ENCODE results near the gene LONRF3. TPM values are rescaled to one million over a fixed set of nuclear protein-coding genes. Genes with fewer than 3 reads are reported as not detected.

The LONRF3 gene
- total RNA-seq, 4 donors from 2014 or later: 2.8 to 27.3 (median 17.3) TPM

GRCh38 chrX:119041175-119041574 lies 66.8 kb downstream of the LONRF3 start:
- Histone ChIP-seq H3K27ac (peak overlapping the region in 1 of 4 donors; percentile 47), H3K36me3 (no peaks in the 10 kb centered on the region), H3K4me1 (peaks cover 0 to 4% (median 0%) of the 10 kb centered on the region in 4 donors), H3K4me3 (no peak overlapping the region), H3K9me3 (no peaks in the 10 kb centered on the region), H3K27me3 (no peaks in the 10 kb centered on the region)
- intact Hi-C loops (cut with DNase I; ENCODE audit: low total_unique reads) (no loop called here), in situ Hi-C loops (cut with MboI; ENCODE audit: low pct_ligation_motif_present in 1 of 4, low pct_unique_long_range_greater_than_20kb in 1 of 4, low sequenced_read_pairs in 3 of 4) (no loop called here)
- no peak for TF ChIP-seq EP300 (IDR thresholded peaks at IDR 0.05; ENCODE audit: low read depth)
- peak in 2 of 3 donors; percentile 37 to 57 for TF ChIP-seq POLR2AphosphoS5 (IDR thresholded peaks at IDR 0.05)
- WGBS, 2 donors (ENCODE audit: low coverage in 1 of 2): 41% methylated on average over 4 of the region's 4 CpGs; no CpG with 5 or more reads in 1 of the 2 donors
- DNase-seq: peak; percentile 55

- TF ChIP-seq POLR2AphosphoS5 (IDR thresholded peaks at IDR 0.05) (no peak), CTCF (IDR thresholded peaks at IDR 0.05) (no peak), EP300 (IDR thresholded peaks at IDR 0.05; ENCODE audit: low read depth) (no peak), POLR2A (IDR thresholded peaks at IDR 0.05) (no peak)
- in situ Hi-C loops (cut with MboI; ENCODE audit: low pct_ligation_motif_present in 1 of 4, low pct_unique_long_range_greater_than_20kb in 1 of 4, low sequenced_read_pairs in 3 of 4) (no loop called here), intact Hi-C loops (cut with DNase I; ENCODE audit: low total_unique reads) (no loop called here)
These were observed 67.6 kb downstream of the LONRF3 start for GRCh38 chrX:119042040-119042439.

GRCh38 chrX:119042996-119043395 lies 68.6 kb downstream of the LONRF3 start:
- Histone ChIP-seq H3K4me3 (no peak overlapping the region), H3K36me3 (no peaks in the 10 kb centered on the region), H3K27ac (no peak overlapping the region), H3K27me3 (no peaks in the 10 kb centered on the region), H3K9me3 (no peaks in the 10 kb centered on the region), H3K4me1 (peaks cover 0 to 4% (median 0%) of the 10 kb centered on the region in 4 donors)
- TF ChIP-seq POLR2AphosphoS5 (IDR thresholded peaks at IDR 0.05): no peak
- TF ChIP-seq CTCF (IDR thresholded peaks at IDR 0.05): no peak
- intact Hi-C loops (cut with DNase I; ENCODE audit: low total_unique reads): no loop called here
- in situ Hi-C loops (cut with MboI; ENCODE audit: low pct_ligation_motif_present in 1 of 4, low pct_unique_long_range_greater_than_20kb in 1 of 4, low sequenced_read_pairs in 3 of 4): no loop called here
- DNase-seq: peak; percentile 9
- 89% methylated on average over 1 of the region's 1 CpG; no CpG with 5 or more reads in 1 of the 2 donors for WGBS, 2 donors (ENCODE audit: low coverage in 1 of 2)

More at GRCh38 chrX:119042040-119042439, 67.6 kb downstream of the LONRF3 start:
- no peaks in the 10 kb centered on the region for H3K36me3 ChIP-seq
- H3K9me3 ChIP-seq: no peaks in the 10 kb centered on the region
- H3K27ac ChIP-seq: peak overlapping the region in 2 of 4 donors; percentile 25 to 43
- H3K4me3 ChIP-seq: no peak overlapping the region
- DNase-seq: no peak
- 71% methylated on average over 3 of the region's 3 CpGs; no CpG with 5 or more reads in 1 of the 2 donors for WGBS, 2 donors (ENCODE audit: low coverage in 1 of 2)
- H3K4me1 ChIP-seq: peaks cover 0 to 4% (median 0%) of the 10 kb centered on the region in 4 donors
- H3K27me3 ChIP-seq: no peaks in the 10 kb centered on the region

- Histone ChIP-seq H3K27me3 (no peaks in the 10 kb centered on the region), H3K36me3 (no peaks in the 10 kb centered on the region), H3K27ac (no peak overlapping the region), H3K4me3 (no peak overlapping the region), H3K9me3 (no peaks in the 10 kb centered on the region), H3K4me1 (peaks cover 0 to 2% (median 0%) of the 10 kb centered on the region in 4 donors)
- whole genome bisulfite sequencing, 2 donors (ENCODE audit: low coverage in 1 of 2): 71 to 100% methylated on average over 1 to 2 of the region's 2 CpGs
- no peak for DNase-seq
- no peak for TF ChIP-seq EP300 (IDR thresholded peaks at IDR 0.05; ENCODE audit: low read depth)
- no peak for TF ChIP-seq POLR2AphosphoS5 (IDR thresholded peaks at IDR 0.05)
- no peak for TF ChIP-seq POLR2A (IDR thresholded peaks at IDR 0.05)
- TF ChIP-seq CTCF (IDR thresholded peaks at IDR 0.05): no peak
- in situ Hi-C loops (cut with MboI; ENCODE audit: low pct_ligation_motif_present in 1 of 4, low pct_unique_long_range_greater_than_20kb in 1 of 4, low sequenced_read_pairs in 3 of 4) (no loop called here), intact Hi-C loops (cut with DNase I; ENCODE audit: low total_unique reads) (no loop called here)
These were observed 71.5 kb downstream of the LONRF3 start for GRCh38 chrX:119045884-119046283.

- in situ Hi-C loops (cut with MboI; ENCODE audit: low pct_ligation_motif_present in 1 of 4, low pct_unique_long_range_greater_than_20kb in 1 of 4, low sequenced_read_pairs in 3 of 4) (loop anchor here in 1 of 4 donors (25.0 kb wide), 1 partner anchor 218 kb away; no protein-coding TSS in a partner anchor), intact Hi-C loops (cut with DNase I; ENCODE audit: low total_unique reads) (no loop called here)
- Histone ChIP-seq H3K36me3 (no peaks in the 10 kb centered on the region), H3K9me3 (no peaks in the 10 kb centered on the region), H3K4me1 (no peaks in the 10 kb centered on the region), H3K4me3 (no peak overlapping the region), H3K27ac (no peak overlapping the region), H3K27me3 (no peaks in the 10 kb centered on the region)
- TF ChIP-seq CTCF (IDR thresholded peaks at IDR 0.05) (no peak), POLR2A (IDR thresholded peaks at IDR 0.05) (no peak), EP300 (IDR thresholded peaks at IDR 0.05; ENCODE audit: low read depth) (no peak), POLR2AphosphoS5 (IDR thresholded peaks at IDR 0.05) (no peak)
- DNase-seq: no peak
- WGBS, 2 donors (ENCODE audit: low coverage in 1 of 2): 38% methylated on average over 2 of the region's 2 CpGs; no CpG with 5 or more reads in 1 of the 2 donors
These were observed 81.3 kb downstream of the LONRF3 start for GRCh38 chrX:119055687-119056086.
